Measurements from ENCODE around the gene TMEM51. TPM values are rescaled to one million over a fixed set of nuclear protein-coding genes. Genes with fewer than 3 reads are reported as not detected.
A peak's percentile ranks its signal among the peaks of the same experiment; 100 is the strongest.

The TMEM51 gene
- total and polyA plus RNA-seq, 2 of the 13 experiments (the other 11 are each of a cell fraction or from before 2014, with no cell fraction given) = 12.2 to 22.3 TPM

GRCh38 chr1:15128520-15129313 lies 24.8 kb upstream of the TMEM51 start (continued):
- TF ChIP-seq LBX2 (CRISPR knock-in tag; IDR thresholded peaks at IDR 0.05; ENCODE audit: borderline replicate concordance) (no peak), SRSF9 (IDR thresholded peaks at IDR 0.05; ENCODE audit: borderline replicate concordance, insufficient read depth, low read depth, low read length, poor library complexity, severe bottlenecking) (no peak), ZNF142 (CRISPR knock-in tag; IDR thresholded peaks at IDR 0.05) (peak; percentile 60; the same call in 1 of the 2 replicates), ZNF33B (CRISPR knock-in tag; IDR thresholded peaks at IDR 0.05) (no peak), MIER3 (CRISPR knock-in tag; IDR thresholded peaks at IDR 0.05; ENCODE audit: borderline replicate concordance) (no peak), ZNF543 (CRISPR knock-in tag; IDR thresholded peaks at IDR 0.05) (no peak), JUNB (CRISPR knock-in tag; IDR thresholded peaks at IDR 0.05; ENCODE audit: borderline replicate concordance) (no peak), ZNF230 (CRISPR knock-in tag; IDR thresholded peaks at IDR 0.05) (no peak), KDM4B (CRISPR knock-in tag; IDR thresholded peaks at IDR 0.05) (no peak), ZFAT (CRISPR knock-in tag; conservative IDR thresholded peaks at IDR 0.05) (no peak), MTF2 (CRISPR knock-in tag; IDR thresholded peaks at IDR 0.05; ENCODE audit: borderline replicate concordance) (no peak), ZNF331 (CRISPR knock-in tag; IDR thresholded peaks at IDR 0.05) (no peak), SMAD1 (CRISPR knock-in tag; IDR thresholded peaks at IDR 0.05; ENCODE audit: borderline replicate concordance, low read depth) (no peak), CHCHD3 (CRISPR knock-in tag; IDR thresholded peaks at IDR 0.05) (no peak), PLSCR1 (CRISPR knock-in tag; IDR thresholded peaks at IDR 0.05; ENCODE audit: borderline replicate concordance) (no peak), HOXA5 (CRISPR knock-in tag; IDR thresholded peaks at IDR 0.05) (0 out of 2 replicates have a peak, but pooled peaks have one; percentile 40), PHF21A (CRISPR knock-in tag; IDR thresholded peaks at IDR 0.05) (0 out of 2 replicates have a peak, but pooled peaks have one; percentile 6), NFE2L1 (CRISPR knock-in tag; IDR thresholded peaks at IDR 0.05; ENCODE audit: borderline replicate concordance) (no peak), BRD4 (CRISPR knock-in tag; IDR thresholded peaks at IDR 0.05) (no peak), ZNF138 (CRISPR knock-in tag; IDR thresholded peaks at IDR 0.05; ENCODE audit: low read depth) (no peak), ZNF264 (CRISPR knock-in tag; IDR thresholded peaks at IDR 0.05) (no peak)
